NCI-H2081 (cell line): ENCODE data around the gene GNAI2.

ENCODE experiments used
- DNase-seq, 2 experiments: peaks; one replicate each; lab custom pipeline; 2025; lab: John Stamatoyannopoulos, UW

Gene GNAI2

DNA sequence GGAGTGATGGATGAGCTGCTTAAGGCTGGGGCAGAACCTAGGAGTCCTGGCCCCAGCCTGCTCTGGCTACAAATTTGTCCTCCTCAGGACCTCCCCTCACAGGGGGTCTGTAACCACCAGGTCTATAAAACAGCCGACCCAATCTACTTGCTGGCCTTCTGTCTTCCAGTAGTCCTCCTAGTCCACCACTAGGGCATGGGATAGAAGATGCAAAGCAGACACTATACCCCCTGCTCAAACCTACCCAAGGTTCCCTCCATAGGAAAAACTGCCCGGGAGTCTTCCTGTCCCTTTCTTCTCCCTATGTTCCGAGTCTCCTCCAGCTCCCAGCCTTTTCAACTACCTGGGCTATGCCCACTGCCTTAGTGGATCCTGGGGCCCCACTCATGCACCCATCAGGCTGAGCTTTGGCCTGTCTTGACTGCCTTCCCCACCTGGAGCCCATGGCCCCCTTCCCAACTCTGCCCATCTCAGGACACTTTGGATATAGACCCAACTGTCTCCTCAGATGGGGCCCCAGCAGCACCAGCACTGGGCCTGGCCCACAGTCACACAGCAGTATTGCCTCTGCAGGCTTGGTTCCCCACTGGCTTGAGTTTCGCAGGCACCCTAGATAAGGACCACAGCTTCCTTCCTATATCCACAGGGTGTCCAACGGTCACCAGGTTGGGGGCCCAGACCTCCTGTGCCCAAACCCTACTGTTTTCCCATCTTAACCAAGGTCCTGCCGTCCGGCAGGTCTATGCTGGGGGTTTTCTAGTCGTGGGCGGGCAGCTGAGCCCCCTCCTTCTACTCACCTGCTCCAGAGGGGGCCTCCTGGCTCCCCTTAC, 62.1 kb downstream of the GNAI2 start:
- no peak for DNase-seq

DNA sequence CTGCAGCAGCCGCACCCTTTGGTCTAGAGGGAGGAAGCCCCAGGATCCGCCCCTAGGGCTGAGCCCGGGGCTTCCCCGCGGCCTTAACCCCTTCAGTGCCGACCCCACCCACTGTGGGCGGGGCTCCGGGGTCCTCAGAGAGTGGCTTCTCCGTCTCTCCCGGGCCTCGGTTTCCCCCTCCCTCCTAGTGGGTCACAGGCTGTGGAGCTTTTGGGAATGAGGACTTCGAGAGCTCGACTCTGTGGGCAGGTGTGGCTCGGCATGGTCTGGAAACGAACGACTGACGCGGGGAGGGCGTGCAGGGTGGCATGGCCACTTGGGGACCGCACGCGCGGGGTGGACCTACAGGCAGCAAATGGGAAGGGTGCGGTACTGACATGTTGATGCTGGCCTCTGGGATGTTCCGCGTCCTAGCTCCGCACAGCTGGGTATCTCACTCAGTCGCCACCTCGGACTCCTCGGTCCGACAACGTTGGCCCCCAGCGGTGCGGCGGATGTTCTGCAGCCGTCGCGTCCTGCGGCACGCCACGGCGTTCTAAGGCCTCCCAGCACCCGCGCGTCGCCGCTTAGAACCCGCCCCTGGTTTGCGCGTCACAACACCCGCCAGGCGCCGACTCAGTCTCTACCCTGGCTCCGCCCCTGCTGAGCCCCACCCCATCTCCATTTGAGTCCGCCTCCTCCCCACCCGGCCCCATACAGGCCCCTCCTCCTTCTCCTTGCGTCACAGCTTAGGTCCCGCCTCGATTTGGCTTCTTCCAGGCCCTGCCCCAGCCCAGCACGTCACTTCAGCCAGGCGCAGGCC, 63.0 kb downstream of the GNAI2 start, which contains the start of the genes HYAL3 and NAA80:
Gene HYAL3 (minus strand): TSS at position 570 of the 802 bp plus-strand sequence. CDS start 3,803 bp downstream, outside the sequence.
Gene NAA80 (minus strand): TSS at position 570 of the 802 bp plus-strand sequence. CDS start 1,942 bp downstream, outside the sequence.
- peak; percentile 93 to 97 for DNase-seq

DNA sequence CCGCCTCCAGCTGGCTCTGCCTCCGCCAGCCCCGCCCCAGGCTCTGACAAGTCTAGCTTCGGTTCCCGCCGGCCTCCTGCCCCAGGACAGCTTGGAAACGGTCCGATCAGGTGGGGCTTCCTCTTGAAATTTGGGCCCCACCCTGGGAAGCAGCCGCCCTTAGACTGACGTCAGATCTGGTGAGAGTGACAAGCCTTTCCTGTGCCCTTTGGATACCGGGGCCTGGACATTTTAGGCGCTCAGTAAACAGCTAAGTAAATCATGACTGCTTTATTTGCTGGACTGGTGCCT, 63.6 kb downstream of the GNAI2 start:
- no peak for DNase-seq

DNA sequence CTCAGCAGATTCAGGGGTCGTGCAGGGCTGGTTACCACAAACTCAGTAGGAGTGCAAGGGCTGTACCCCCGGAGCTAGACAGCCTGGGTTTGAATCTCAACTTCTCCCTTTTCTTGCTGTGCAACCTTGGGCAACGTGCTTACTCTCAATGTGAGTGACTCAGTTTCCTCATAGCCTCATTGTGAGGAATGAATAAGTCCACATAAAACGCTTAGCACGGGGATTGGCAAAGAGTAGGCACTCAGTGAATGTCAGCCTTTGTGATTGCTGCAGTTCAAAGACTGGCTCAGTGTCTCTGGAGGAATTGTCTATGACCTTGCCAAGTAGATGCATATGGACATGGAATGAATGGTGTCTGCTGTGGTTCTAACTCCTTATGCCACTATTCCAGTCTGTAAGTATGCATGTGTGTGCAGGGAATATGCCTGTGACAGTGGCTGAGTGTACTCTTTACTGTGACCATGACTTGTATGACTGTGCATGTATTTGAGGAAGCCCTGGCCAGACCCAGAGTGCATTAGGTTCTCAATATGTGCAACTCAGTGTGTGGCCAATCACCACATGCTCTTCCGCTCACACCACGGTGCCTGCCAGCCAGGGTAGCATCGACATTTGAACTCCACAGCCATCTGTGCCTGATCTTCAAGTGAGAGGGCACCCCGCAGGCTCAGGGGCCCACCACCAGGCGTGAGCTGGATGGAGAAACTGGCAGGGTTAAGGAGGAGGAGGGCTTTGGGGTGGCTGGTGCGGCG, 64.1 kb downstream of the GNAI2 start:
- no peak for DNase-seq

DNA sequence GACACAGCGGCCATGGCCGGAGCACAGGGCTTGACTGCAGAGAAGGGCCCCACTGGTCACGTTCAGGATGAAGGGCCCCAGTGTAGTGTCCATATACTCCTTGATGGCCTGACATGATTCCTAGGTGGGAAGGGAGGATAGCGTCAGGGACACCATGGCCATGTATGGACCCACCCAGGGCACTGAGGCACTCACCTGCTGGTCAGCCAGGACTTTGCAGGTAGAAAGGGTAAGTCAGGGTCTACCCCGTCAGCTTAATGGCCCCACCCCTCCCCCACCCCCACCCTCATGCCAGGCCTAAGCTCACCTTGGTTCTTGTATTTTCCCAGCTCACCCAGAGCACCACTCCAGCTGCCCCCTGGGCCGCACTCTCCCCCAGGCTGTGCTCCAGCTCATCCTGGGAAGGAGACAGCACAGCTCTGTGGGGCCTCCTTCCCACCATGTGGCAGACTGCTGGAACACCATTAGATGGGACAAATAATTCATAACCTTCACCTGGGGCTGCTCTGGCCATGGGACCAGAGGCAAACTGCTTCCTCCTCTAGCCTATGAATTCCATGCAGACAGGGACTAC, 64.8 kb downstream of the GNAI2 start:
- no peak for DNase-seq

GRCh38 chr3:50302095-50303012, 66.3 kb downstream of the GNAI2 start:
- DNase-seq: no peak

DNA sequence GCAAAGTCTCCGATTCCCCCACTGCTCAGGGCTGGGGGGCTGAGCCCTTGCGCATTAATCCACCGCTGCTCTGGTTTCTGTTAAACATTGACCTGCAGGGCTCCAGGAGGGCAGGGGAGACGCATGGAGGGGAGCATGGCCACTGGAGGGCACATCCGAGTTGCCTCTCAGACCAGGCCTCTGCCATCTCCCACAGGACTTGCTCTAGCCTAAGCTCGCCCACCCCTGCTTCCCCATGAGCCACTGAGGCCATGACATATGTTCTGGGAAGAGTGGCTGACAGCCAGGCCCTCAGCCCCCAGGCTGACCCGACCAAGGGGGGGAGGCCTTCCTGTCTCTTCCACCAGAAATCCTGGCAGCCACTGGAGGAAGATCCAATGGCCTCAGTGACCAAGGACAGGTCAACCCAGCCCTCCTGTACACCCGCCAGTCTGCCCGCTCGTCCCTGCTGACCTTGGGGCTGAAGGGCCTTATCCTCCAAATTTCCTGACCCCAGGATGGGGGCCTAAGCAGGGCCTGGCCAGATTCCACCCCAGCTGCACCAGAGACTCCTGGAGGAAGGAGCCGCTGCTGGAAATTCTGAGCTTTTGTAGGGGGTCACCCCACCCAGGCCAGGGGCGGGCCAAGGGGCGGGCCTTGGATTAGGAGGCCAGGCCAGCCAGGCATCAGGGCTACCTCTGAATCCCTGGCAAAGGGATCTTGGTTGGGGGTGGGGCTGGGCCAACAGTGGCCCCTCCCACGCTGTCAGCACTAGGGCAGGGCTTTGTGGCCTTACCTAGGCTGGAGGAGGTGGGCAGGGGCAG, 67.2 kb downstream of the GNAI2 start, which contains the start of gene HYAL1:
Gene HYAL1 (minus strand): TSS at position 562 of the 803 bp plus-strand sequence. CDS start 618 bp downstream, outside the sequence.
- no peak for DNase-seq

DNA sequence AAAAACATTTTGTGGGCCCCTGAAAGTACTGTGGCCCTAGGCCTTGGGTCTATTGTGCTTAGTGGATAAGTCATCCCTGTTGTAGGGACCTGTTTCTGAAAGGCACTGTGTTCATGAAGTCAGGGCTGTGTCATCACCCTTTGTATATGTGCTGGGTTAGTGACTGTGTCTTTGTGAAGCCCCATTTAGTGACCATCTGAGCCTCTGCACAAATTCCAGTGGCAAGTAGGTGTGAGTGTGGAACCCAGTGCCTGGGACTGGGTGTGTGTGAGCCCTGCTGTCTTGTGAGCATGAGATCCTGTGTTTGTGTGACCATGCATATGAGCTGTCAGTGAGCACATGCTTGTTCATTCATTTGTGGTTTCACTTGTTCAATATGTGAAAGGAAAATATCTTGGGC, 68.6 kb downstream of the GNAI2 start:
- no peak for DNase-seq
